Mammary epithelial cell (primary cell): ENCODE data around the gene DENND5A.

Experiments used
- CTCF ChIP-seq, 2 donors: IDR thresholded peaks in 1 of 2; conservative IDR thresholded peaks in 1 of 2; 2 replicates each; pipeline ENCODE4 v1.5.1; 2011 to 2012; ENCODE audit warnings: inconsistent platforms in 2 of 2, low read length in 2 of 2, mild to moderate bottlenecking in 2 of 2, control low read depth in 1 of 2, low read depth in 1 of 2; ENCODE audit not compliant: insufficient read depth in 1 of 2; ENCODE audit errors: extremely low read depth in 1 of 2
- EZH2 ChIP-seq: IDR thresholded peaks from 2 replicates; pipeline ENCODE4 v1.6.1; 2012; ENCODE audit warnings: low read length, inconsistent platforms, borderline replicate concordance

DNA sequence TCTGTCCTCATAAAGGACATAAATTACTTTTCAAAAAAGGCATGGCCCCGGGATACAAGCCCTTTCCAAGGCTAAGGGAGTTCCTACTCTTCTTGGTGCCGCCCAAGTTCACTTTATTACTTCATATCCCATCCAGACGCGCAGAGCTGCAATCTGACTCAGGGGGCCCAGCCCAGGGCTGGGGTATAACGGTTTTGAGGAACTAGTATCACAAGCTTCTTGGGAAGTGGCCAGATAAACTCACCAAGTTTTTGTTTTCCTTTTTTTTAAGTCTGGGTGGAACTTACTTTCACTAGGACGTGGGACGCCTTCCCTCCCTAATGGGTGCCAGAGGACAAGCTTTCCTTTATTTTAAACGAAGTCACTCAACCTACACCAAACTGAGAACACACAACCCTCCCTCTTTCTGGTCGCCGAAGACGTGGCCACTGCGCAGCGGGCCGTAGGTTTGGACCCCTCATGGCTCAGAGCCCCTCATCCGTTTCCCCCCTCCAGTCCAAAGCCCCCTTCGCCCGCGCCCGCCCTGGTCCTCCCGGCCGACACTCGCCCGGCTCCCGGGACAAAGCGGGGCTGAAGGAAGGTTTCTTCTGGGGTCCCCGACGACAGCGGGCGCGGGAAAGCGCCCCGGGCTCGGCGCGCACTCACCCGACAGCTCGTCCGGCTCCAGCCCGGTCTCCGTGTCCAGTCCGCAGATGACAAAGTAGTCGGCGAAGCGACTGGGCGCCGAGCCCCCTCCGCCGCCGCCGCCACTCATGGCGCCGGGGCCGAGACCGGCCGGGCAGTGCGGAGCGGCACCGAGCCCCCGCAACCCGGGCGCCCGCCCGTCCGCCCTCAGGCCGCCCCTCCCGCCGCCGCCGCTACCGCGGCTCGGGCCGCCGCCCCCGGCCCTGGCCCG is 587 bp downstream of the DENND5A start:
- TF ChIP-seq CTCF (conservative IDR thresholded peaks at IDR 0.05 in 1 of 2, IDR thresholded peaks at IDR 0.05 in 1 of 2; ENCODE audit: extremely low read depth in 1 of 2, insufficient read depth in 1 of 2, low read depth in 1 of 2, low read length in 2 of 2) (no peak), EZH2 (no peak)
